ENCODE measurements around the gene SEMA4G.
"Not testable (repeated sequence)": the region's sequence is repeated elsewhere in the genome, so short reads cannot be mapped to it uniquely, and the experiment has no call there.

The SEMA4G gene

GRCh38 chr10:100968863-100969186, 479 bp upstream of the SEMA4G start:
- no peak for DNase-seq (ENCODE audit: low spot score)
- in situ Hi-C loops (cut with MboI; ENCODE audit: low pct_unique_long_range_greater_than_20kb, low sequenced_read_pairs, unreplicated experiment) = no loop called here
- TF ChIP-seq CTCF (IDR thresholded peaks at IDR 0.05; ENCODE audit: extremely low read depth, insufficient read depth, missing control alignments) = no peak

- TF ChIP-seq CTCF (IDR thresholded peaks at IDR 0.05; ENCODE audit: extremely low read depth, insufficient read depth, missing control alignments) = no peak
- in situ Hi-C loops (cut with MboI; ENCODE audit: low pct_unique_long_range_greater_than_20kb, low sequenced_read_pairs, unreplicated experiment) = no loop called here
- DNase-seq (ENCODE audit: low spot score) = peak; percentile 46
These were observed 991 bp downstream of the SEMA4G start for GRCh38 chr10:100970076-100970913.

- in situ Hi-C loops (cut with MboI; ENCODE audit: low pct_unique_long_range_greater_than_20kb, low sequenced_read_pairs, unreplicated experiment) = no loop called here
- TF ChIP-seq CTCF (IDR thresholded peaks at IDR 0.05; ENCODE audit: extremely low read depth, insufficient read depth, missing control alignments) = no peak
- DNase-seq (ENCODE audit: low spot score) = peak; percentile 22
These were observed 1.9 kb downstream of the SEMA4G start for GRCh38 chr10:100970914-100971811.

GRCh38 chr10:100972115-100972903, 3.0 kb downstream of the SEMA4G start:
- DNase-seq (ENCODE audit: low spot score) = no peak
- in situ Hi-C loops (cut with MboI; ENCODE audit: low pct_unique_long_range_greater_than_20kb, low sequenced_read_pairs, unreplicated experiment) = no loop called here
- TF ChIP-seq CTCF (IDR thresholded peaks at IDR 0.05; ENCODE audit: extremely low read depth, insufficient read depth, missing control alignments) = no peak

- in situ Hi-C loops (cut with MboI; ENCODE audit: low pct_unique_long_range_greater_than_20kb, low sequenced_read_pairs, unreplicated experiment) = no loop called here
- no peak for TF ChIP-seq CTCF (IDR thresholded peaks at IDR 0.05; ENCODE audit: extremely low read depth, insufficient read depth, missing control alignments)
- DNase-seq (ENCODE audit: low spot score) = no peak
These were observed 3.7 kb downstream of the SEMA4G start for GRCh38 chr10:100972904-100973535.

GRCh38 chr10:100975397-100975796, 6.1 kb downstream of the SEMA4G start:
- DNase-seq (ENCODE audit: low spot score); in situ Hi-C loops (cut with MboI; ENCODE audit: low pct_unique_long_range_greater_than_20kb, low sequenced_read_pairs, unreplicated experiment): not testable (repeated sequence)

All from GM13977 (cell line).